Measurements from ENCODE around the gene PECR. TPM values are rescaled to one million over a fixed set of nuclear protein-coding genes. Genes with fewer than 3 reads are reported as not detected.

PECR gene
- total and polyA plus RNA-seq, 2 of the 13 experiments (the other 11 are each of a cell fraction or from before 2014, with no cell fraction given) = 151 to 153 TPM

DNA sequence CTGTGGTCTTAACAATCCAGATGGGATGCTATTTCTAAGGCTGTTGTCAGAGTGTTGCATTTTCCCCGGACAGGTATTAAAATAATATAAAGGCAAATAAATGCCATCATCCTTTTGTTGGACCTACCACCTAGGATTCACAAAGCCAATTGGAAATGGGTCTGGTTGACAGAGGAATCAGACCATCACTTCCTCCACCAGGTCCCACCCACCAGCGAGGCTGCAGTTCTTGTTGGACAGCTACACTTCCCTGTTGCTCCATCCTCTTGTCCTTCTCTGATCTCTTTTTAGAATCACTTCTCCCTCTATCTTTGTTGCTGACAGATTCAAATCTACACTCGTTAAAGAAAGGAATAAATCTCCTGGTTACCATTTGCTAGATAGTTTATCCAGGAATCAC, 1.2 kb upstream of the PECR start:
- no TSS peak for BruUV-seq (replicated peaks)
- Histone ChIP-seq H4K20me1 (ENCODE audit: insufficient read depth, low read length) (no peaks in the 10 kb centered on the region), H3K27me3 (ENCODE audit: control insufficient read depth in 1 of 2, insufficient read depth in 2 of 2, low read length in 2 of 2) (no peaks in the 10 kb centered on the region; a peak in 2 of 5 replicates), H3K79me2 (ENCODE audit: insufficient read depth, low read length) (peaks cover 44% of the 10 kb centered on the region), H3K9ac (ENCODE audit: insufficient read depth, low read depth, low read length) (peak overlapping the region; percentile 92), H3K27ac (ENCODE audit: extremely low read length, insufficient read depth, low read length) (peak overlapping the region; percentile 88), H3K36me3 (replicated peaks in 1 of 2; ENCODE audit: control insufficient read depth in 1 of 2, insufficient read depth in 2 of 2, low read length in 2 of 2) (no peaks in the 10 kb centered on the region), H2AFZ (ENCODE audit: low read length) (no peak overlapping the region), H3K4me1 (ENCODE audit: insufficient read depth, low read length) (peaks cover 76% of the 10 kb centered on the region), H3K4me2 (ENCODE audit: low read depth, low read length) (peak overlapping the region; percentile 97), H3K4me3 (replicated peaks in 1 of 3; ENCODE audit: insufficient read depth in 1 of 3, low read depth in 2 of 3, low read length in 3 of 3) (peak overlapping the region; percentile 85 to 100 (median 99); a peak in 4 of 6 replicates), H3K9me3 (ENCODE audit: low read length) (no peaks in the 10 kb centered on the region)
- DNase-seq (ENCODE audit: low spot score) (peak; percentile 40), ATAC-seq (peak; percentile 30), FAIRE-seq (peak; percentile 26)
- ChIA-PET POLR2A (interaction anchor here (1.7 to 5.3 kb wide), 5 partner anchors 9 to 416 kb away, joined by 6 to 131 read pairs (median 7); partner anchors contain the start of genes RPL37A and XRCC5), CTCF (ENCODE audit: low intra/inter-chr PET ratio, low total read pairs) (interaction anchor here (0.5 kb wide), 1 partner anchor 670 kb away, joined by 3 read pairs; no protein-coding TSS in a partner anchor)
- intact Hi-C loops (cut with micrococcal nuclease; ENCODE audit: unreplicated experiment) (no loop called here), in situ Hi-C loops (cut with HindIII; ENCODE audit: extremely low pct_ligation_motif_present, low pct_unique_long_range_greater_than_20kb) (no loop called here)
- 18% methylated on average over 3 of the region's 3 CpGs for WGBS (ENCODE audit: low lambda C conversion rate)
- TF ChIP-seq RFX1 (IDR thresholded peaks at IDR 0.05) (no peak), SP140L (CRISPR knock-in tag; IDR thresholded peaks at IDR 0.05; ENCODE audit: borderline replicate concordance) (no peak), PHF5A (CRISPR knock-in tag; IDR thresholded peaks at IDR 0.05; ENCODE audit: low read depth, unreplicated experiment) (no peak), ZNF44 (CRISPR knock-in tag; IDR thresholded peaks at IDR 0.05) (no peak), RBFOX2 (IDR thresholded peaks at IDR 0.05; ENCODE audit: low read depth, low read length) (no peak), ZNF792 (CRISPR knock-in tag; IDR thresholded peaks at IDR 0.05) (no peak), MED8 (CRISPR knock-in tag; IDR thresholded peaks at IDR 0.05; ENCODE audit: insufficient replicate concordance) (no peak)
- TF ChIP-seq, protein P1, sequence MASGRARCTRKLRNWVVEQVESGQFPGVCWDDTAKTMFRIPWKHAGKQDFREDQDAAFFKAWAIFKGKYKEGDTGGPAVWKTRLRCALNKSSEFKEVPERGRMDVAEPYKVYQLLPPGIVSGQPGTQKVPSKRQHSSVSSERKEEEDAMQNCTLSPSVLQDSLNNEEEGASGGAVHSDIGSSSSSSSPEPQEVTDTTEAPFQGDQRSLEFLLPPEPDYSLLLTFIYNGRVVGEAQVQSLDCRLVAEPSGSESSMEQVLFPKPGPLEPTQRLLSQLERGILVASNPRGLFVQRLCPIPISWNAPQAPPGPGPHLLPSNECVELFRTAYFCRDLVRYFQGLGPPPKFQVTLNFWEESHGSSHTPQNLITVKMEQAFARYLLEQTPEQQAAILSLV (CRISPR knock-in tag; IDR thresholded peaks at IDR 0.05; ENCODE audit: borderline replicate concordance) = no peak
- TF ChIP-seq, protein P2, sequence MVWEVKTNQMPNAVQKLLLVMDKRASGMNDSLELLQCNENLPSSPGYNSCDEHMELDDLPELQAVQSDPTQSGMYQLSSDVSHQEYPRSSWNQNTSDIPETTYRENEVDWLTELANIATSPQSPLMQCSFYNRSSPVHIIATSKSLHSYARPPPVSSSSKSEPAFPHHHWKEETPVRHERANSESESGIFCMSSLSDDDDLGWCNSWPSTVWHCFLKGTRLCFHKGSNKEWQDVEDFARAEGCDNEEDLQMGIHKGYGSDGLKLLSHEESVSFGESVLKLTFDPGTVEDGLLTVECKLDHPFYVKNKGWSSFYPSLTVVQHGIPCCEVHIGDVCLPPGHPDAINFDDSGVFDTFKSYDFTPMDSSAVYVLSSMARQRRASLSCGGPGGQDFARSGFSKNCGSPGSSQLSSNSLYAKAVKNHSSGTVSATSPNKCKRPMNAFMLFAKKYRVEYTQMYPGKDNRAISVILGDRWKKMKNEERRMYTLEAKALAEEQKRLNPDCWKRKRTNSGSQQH (CRISPR knock-in tag; IDR thresholded peaks at IDR 0.05; ENCODE audit: low read depth) = no peak
- TF ChIP-seq, protein P3, sequence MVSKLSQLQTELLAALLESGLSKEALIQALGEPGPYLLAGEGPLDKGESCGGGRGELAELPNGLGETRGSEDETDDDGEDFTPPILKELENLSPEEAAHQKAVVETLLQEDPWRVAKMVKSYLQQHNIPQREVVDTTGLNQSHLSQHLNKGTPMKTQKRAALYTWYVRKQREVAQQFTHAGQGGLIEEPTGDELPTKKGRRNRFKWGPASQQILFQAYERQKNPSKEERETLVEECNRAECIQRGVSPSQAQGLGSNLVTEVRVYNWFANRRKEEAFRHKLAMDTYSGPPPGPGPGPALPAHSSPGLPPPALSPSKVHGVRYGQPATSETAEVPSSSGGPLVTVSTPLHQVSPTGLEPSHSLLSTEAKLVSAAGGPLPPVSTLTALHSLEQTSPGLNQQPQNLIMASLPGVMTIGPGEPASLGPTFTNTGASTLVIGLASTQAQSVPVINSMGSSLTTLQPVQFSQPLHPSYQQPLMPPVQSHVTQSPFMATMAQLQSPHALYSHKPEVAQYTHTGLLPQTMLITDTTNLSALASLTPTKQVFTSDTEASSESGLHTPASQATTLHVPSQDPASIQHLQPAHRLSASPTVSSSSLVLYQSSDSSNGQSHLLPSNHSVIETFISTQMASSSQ (IDR thresholded peaks at IDR 0.05; ENCODE audit: low read depth) = no peak
- TF ChIP-seq, protein P3 (CRISPR knock-in tag; IDR thresholded peaks at IDR 0.05; ENCODE audit: borderline replicate concordance) = no peak
- TF ChIP-seq, protein P4, sequence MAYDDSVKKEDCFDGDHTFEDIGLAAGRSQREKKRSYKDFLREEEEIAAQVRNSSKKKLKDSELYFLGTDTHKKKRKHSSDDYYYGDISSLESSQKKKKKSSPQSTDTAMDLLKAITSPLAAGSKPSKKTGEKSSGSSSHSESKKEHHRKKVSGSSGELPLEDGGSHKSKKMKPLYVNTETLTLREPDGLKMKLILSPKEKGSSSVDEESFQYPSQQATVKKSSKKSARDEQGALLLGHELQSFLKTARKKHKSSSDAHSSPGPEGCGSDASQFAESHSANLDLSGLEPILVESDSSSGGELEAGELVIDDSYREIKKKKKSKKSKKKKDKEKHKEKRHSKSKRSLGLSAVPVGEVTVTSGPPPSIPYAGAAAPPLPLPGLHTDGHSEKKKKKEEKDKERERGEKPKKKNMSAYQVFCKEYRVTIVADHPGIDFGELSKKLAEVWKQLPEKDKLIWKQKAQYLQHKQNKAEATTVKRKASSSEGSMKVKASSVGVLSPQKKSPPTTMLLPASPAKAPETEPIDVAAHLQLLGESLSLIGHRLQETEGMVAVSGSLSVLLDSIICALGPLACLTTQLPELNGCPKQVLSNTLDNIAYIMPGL (CRISPR knock-in tag; IDR thresholded peaks at IDR 0.05; ENCODE audit: borderline replicate concordance in 1 of 2, low read depth in 1 of 2) = no peak
- TF ChIP-seq, protein P5, sequence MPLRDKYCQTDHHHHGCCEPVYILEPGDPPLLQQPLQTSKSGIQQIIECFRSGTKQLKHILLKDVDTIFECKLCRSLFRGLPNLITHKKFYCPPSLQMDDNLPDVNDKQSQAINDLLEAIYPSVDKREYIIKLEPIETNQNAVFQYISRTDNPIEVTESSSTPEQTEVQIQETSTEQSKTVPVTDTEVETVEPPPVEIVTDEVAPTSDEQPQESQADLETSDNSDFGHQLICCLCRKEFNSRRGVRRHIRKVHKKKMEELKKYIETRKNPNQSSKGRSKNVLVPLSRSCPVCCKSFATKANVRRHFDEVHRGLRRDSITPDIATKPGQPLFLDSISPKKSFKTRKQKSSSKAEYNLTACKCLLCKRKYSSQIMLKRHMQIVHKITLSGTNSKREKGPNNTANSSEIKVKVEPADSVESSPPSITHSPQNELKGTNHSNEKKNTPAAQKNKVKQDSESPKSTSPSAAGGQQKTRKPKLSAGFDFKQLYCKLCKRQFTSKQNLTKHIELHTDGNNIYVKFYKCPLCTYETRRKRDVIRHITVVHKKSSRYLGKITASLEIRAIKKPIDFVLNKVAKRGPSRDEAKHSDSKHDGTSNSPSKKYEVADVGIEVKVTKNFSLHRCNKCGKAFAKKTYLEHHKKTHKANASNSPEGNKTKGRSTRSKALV (CRISPR knock-in tag; IDR thresholded peaks at IDR 0.05) = no peak
